A673 (cell line): Measurements from ENCODE around the gene UNC45B. TPM values are rescaled to one million over a fixed set of nuclear protein-coding genes. Genes with fewer than 3 reads are reported as not detected.

ENCODE experiments used
- BruUV-seq: library from RNA; stranded (reverse); fragments of 400-500 nt; replicated peaks from 2 replicates; lab custom pipeline; 2021; lab: Mats Ljungman, UMichigan
- CTCF ChIA-PET: fragments of 300-600 bp; sonication (Branson Sonifier 250); formaldehyde crosslinking; loops from one replicate; lab custom pipeline; 2022; ENCODE audit warnings: antibody characterized with exemption; lab: Charles Lee
- POLR2A ChIA-PET: fragments of 300-600 bp; sonication (Branson Sonifier 250); formaldehyde crosslinking; loops from one replicate; lab custom pipeline; 2022; ENCODE audit warnings: antibody characterized with exemption; ENCODE audit not compliant: low non-redundant PET; lab: Charles Lee
- DNase-seq: peaks from one replicate; pipeline ENCODE4 v3.0.0-alpha.2; 2015; ENCODE audit warnings: low spot score
- H3K27ac ChIP-seq: fragments of 200-600 bp; sonication (generic); 2 replicates; pipeline ENCODE4 v1.5.1; 2016; ENCODE audit warnings: mixed run types, low read depth, mild to moderate bottlenecking, mixed read lengths, antibody characterized with exemption, low read length; ENCODE audit not compliant: poor library complexity, severe bottlenecking
- H3K27me3 ChIP-seq: fragments of 200-600 bp; sonication (generic); replicated peaks from 2 replicates; pipeline ENCODE4 v1.6.1; 2017; ENCODE audit warnings: mixed run types, low read depth, mild to moderate bottlenecking, mixed read lengths, antibody characterized with exemption, low read length; ENCODE audit not compliant: insufficient read depth, poor library complexity
- H3K36me3 ChIP-seq: fragments of 200-600 bp; sonication (generic); 2 replicates; pipeline ENCODE4 v1.6.1; 2016; ENCODE audit warnings: mixed run types, mild to moderate bottlenecking, mixed read lengths, antibody characterized with exemption, low read length; ENCODE audit not compliant: insufficient read depth, poor library complexity, severe bottlenecking
- H3K4me1 ChIP-seq: fragments of 200-600 bp; sonication (generic); 2 replicates; pipeline ENCODE4 v1.6.1; 2017; ENCODE audit warnings: mixed run types, mild to moderate bottlenecking, mixed read lengths, antibody characterized with exemption, low read length; ENCODE audit not compliant: insufficient read depth, poor library complexity, severe bottlenecking
- H3K4me3 ChIP-seq: fragments of 200-600 bp; sonication (generic); 2 replicates; pipeline ENCODE4 v1.5.1; 2016; ENCODE audit warnings: low read depth, mixed run types, mild to moderate bottlenecking, mixed read lengths, low read length; ENCODE audit not compliant: poor library complexity, severe bottlenecking
- H3K9me3 ChIP-seq: fragments of 200-600 bp; sonication (generic); 2 replicates; pipeline ENCODE4 v1.6.1; 2016; ENCODE audit warnings: mixed run types, low read depth, mild to moderate bottlenecking, mixed read lengths, antibody characterized with exemption, low read length; ENCODE audit not compliant: poor library complexity, severe bottlenecking
- EZH2 ChIP-seq: fragments of 200-600 bp; sonication (generic); IDR thresholded peaks from 2 replicates; pipeline ENCODE4 v1.6.1; 2017; ENCODE audit warnings: borderline replicate concordance, low read depth, mild to moderate bottlenecking, mixed read lengths, antibody characterized with exemption, low read length; ENCODE audit not compliant: poor library complexity, severe bottlenecking
- intact Hi-C: fragments of 100-400 bp; cut with micrococcal nuclease; formaldehyde crosslinking; loops from one replicate; pipeline ENCODE4 v1.10.0; 2022; ENCODE audit not compliant: unreplicated experiment
- total RNA-seq: library from RNA; stranded (reverse); gene quantifications from 2 replicates; pipeline ENCODE4 v1.2.3, GENCODE V29; 2021
- TF ChIP-seq, protein P1 (sequence below): fragments of 300-800, 200-600 bp; sonication (generic); conservative IDR thresholded peaks from 2 replicates; pipeline ENCODE4 v1.5.1; 2017; ENCODE audit warnings: low read depth, mild to moderate bottlenecking, antibody characterized with exemption, low read length, moderate library complexity, mixed read lengths

Gene UNC45B
- total RNA-seq, 1 experiment from 2014 or later: not detected

DNA sequence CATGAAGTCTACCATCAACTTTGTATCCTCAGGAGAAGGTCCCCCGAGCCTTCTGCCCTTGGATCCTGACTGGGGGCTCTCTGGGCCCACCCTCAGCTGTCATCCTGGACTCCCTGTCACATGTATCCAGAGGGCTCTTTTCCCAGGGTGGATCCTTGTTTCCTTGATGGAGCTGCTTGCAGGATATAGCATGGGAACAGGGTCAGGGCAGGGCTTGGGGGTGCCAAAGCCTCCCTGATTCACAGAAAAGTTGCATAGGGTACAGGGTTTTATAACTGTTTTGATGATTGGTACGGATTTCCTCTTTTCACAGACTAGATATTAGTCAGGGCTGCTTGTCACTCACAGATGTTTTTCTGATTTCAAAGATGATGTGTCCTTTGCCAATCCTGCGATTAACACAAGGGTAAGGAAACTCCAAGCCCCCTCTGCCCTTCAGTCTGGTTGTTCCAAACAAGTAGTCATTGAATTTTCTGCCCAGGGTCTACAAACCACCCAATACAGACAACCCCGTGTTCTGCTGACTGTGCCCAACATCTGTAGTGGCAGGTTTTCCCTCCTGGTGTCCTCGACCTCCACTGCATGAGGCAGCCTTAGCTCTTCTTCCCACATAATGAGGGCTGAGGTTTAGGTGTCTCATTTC lies 67.1 kb downstream of the UNC45B start:
- CTCF ChIA-PET: no interaction called here
- BruUV-seq: no TSS peak
- no peaks in the 10 kb centered on the region for H3K4me1 ChIP-seq
- H3K27ac ChIP-seq: no peak overlapping the region
- no peaks in the 10 kb centered on the region for H3K9me3 ChIP-seq
- no peak for DNase-seq
- no peak overlapping the region for H3K4me3 ChIP-seq
- intact Hi-C loops: no loop called here
- no peaks in the 10 kb centered on the region for H3K36me3 ChIP-seq
- POLR2A ChIA-PET: no interaction called here
- no peaks in the 10 kb centered on the region for H3K27me3 ChIP-seq
- TF ChIP-seq, protein P1, sequence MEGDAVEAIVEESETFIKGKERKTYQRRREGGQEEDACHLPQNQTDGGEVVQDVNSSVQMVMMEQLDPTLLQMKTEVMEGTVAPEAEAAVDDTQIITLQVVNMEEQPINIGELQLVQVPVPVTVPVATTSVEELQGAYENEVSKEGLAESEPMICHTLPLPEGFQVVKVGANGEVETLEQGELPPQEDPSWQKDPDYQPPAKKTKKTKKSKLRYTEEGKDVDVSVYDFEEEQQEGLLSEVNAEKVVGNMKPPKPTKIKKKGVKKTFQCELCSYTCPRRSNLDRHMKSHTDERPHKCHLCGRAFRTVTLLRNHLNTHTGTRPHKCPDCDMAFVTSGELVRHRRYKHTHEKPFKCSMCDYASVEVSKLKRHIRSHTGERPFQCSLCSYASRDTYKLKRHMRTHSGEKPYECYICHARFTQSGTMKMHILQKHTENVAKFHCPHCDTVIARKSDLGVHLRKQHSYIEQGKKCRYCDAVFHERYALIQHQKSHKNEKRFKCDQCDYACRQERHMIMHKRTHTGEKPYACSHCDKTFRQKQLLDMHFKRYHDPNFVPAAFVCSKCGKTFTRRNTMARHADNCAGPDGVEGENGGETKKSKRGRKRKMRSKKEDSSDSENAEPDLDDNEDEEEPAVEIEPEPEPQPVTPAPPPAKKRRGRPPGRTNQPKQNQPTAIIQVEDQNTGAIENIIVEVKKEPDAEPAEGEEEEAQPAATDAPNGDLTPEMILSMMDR: no peak
- TF ChIP-seq EZH2: no peak

DNA sequence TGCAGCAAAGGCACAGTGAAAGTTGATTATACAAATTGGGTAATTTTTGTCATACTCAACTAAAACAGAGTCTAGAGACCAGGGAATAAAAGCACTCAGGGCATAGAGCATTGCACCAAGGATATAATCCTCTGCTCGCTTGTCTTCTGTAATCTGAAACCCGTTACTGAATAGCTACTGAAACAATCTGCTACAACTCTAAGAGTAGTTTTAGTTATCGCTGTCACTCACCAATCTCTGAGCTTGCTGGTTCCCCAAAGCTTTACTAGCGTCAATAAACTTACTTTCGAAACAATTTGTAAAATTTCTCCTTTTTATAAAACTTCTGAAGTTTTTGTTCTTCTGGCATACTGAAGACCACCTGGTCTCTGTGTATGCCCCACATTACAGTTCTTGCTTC lies 69.5 kb downstream of the UNC45B start:
- Histone ChIP-seq H3K9me3 (no peaks in the 10 kb centered on the region), H3K4me1 (no peaks in the 10 kb centered on the region), H3K27me3 (no peaks in the 10 kb centered on the region), H3K4me3 (no peak overlapping the region), H3K36me3 (no peaks in the 10 kb centered on the region), H3K27ac (no peak overlapping the region)
- intact Hi-C loops: no loop called here
- no peak for TF ChIP-seq EZH2
- TF ChIP-seq, protein P1: no peak
- CTCF ChIA-PET: no interaction called here
- BruUV-seq: no TSS peak
- POLR2A ChIA-PET: no interaction called here
- DNase-seq: no peak

DNA sequence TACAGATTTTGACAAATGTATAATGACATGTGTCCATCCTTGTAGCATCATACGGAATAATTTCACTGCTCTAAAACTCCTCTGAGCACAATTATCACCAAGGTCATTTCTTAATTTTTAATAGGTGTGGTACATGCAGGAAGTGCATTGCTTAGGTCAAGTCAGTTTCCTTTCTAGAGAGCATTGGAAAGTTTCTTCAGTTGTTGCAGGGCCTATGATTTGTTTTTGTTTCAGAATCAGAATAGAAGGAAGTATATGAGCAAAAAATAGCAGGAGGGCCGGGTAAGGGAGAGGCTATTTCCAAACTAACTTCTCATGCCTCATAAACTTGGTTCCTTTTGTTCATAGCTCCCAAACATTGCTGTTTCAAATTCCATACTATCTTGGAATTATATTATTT lies 71.3 kb downstream of the UNC45B start:
- no peaks in the 10 kb centered on the region for H3K9me3 ChIP-seq
- no peaks in the 10 kb centered on the region for H3K36me3 ChIP-seq
- TF ChIP-seq, protein P1: no peak
- no peak for TF ChIP-seq EZH2
- no TSS peak for BruUV-seq
- intact Hi-C loops: no loop called here
- H3K4me3 ChIP-seq: no peak overlapping the region
- no peak for DNase-seq
- ChIA-PET CTCF (no interaction called here), POLR2A (no interaction called here)
- H3K27ac ChIP-seq: no peak overlapping the region
- no peaks in the 10 kb centered on the region for H3K4me1 ChIP-seq
- no peaks in the 10 kb centered on the region for H3K27me3 ChIP-seq
